ENCODE results near the gene ARHGAP42. TPM values are rescaled to one million over a fixed set of nuclear protein-coding genes. Genes with fewer than 3 reads are reported as not detected.

ARHGAP42 gene
- total RNA-seq, 1 donor from 2014 or later = 33.2 TPM

GRCh38 chr11:100735949-100736675 lies 49.0 kb downstream of the ARHGAP42 start:
- Histone ChIP-seq H3K4me3 (ENCODE audit: insufficient read depth, low read depth, low read length) (no peak overlapping the region), H2AFZ (ENCODE audit: low read depth, low read length) (no peak overlapping the region), H3K79me2 (ENCODE audit: insufficient read depth, low read length) (peaks cover 15% of the 10 kb centered on the region), H3K27ac (ENCODE audit: low read depth, low read length) (peak overlapping the region; percentile 45), H3K4me1 (ENCODE audit: insufficient read depth, low read length) (peaks cover 21% of the 10 kb centered on the region), H3K4me2 (ENCODE audit: low read length) (peak overlapping the region; percentile 24), H3K9ac (ENCODE audit: low read length) (peak overlapping the region; percentile 10), H3K27me3 (ENCODE audit: insufficient read depth, low read length) (no peaks in the 10 kb centered on the region), H3K9me3 (ENCODE audit: insufficient read depth, low read depth, low read length) (no peaks in the 10 kb centered on the region), H4K20me1 (ENCODE audit: insufficient read depth, low read length) (peaks cover 5% of the 10 kb centered on the region), H3K36me3 (ENCODE audit: insufficient read depth, low read length) (no peaks in the 10 kb centered on the region)
- no peaks in the 10 kb centered on the region for H3K36me3 Mint-ChIP-seq (ENCODE audit: low read depth, unreplicated experiment)
- no peak for FAIRE-seq
- peaks cover 4% of the 10 kb centered on the region for H3K9me3 Mint-ChIP-seq (ENCODE audit: unreplicated experiment)
- H3K27me3 Mint-ChIP-seq (ENCODE audit: low read depth, unreplicated experiment) = no peaks in the 10 kb centered on the region
- no peak overlapping the region for H3K27ac Mint-ChIP-seq (ENCODE audit: unreplicated experiment)
- TF ChIP-seq EZH2 (IDR thresholded peaks at IDR 0.05; ENCODE audit: insufficient read depth, low read length) (no peak), CTCF (IDR thresholded peaks at IDR 0.05; ENCODE audit: insufficient read depth, low read depth, low read length) (no peak)
- DNase-seq (ENCODE audit: low read depth) = peak; percentile 30
- H3K4me3 Mint-ChIP-seq (ENCODE audit: unreplicated experiment) = no peak overlapping the region
- peaks cover 34% of the 10 kb centered on the region for H3K4me1 Mint-ChIP-seq (ENCODE audit: low read depth, unreplicated experiment)

DNA sequence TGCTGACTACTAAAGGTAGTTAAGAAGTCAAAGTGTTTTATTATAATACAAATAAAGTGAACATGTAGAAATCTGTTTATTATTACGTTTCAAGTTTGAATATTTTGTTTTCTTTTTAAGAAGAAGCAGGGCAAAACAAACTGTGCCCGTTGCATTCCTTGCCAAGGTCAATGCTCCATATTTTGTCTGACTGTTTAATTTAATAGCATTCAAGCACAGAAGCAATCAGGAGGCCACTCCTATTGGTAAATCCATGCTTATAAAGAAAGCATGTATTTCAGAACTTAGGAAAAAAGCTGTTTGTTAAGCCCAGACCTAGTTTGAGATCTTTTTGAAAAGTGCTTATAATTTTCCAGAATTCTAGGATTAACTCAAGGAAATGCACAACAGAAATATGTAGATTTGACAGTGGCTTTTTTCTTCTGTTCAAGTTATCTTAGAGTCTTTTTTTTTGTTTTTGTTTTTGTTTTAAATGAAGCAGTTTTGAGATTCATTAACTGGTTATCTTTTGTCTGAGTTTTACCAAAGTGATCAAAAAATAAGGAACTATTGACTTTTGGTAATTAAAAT lies 51.7 kb downstream of the ARHGAP42 start:
- Mint-ChIP-seq H3K36me3 (ENCODE audit: low read depth, unreplicated experiment) (no peaks in the 10 kb centered on the region), H3K9me3 (ENCODE audit: unreplicated experiment) (peaks cover 5% of the 10 kb centered on the region), H3K27me3 (ENCODE audit: low read depth, unreplicated experiment) (no peaks in the 10 kb centered on the region), H3K27ac (ENCODE audit: unreplicated experiment) (peak overlapping the region; percentile 88), H3K4me3 (ENCODE audit: unreplicated experiment) (no peak overlapping the region), H3K4me1 (ENCODE audit: low read depth, unreplicated experiment) (peaks cover 56% of the 10 kb centered on the region)
- Histone ChIP-seq H3K9me3 (ENCODE audit: insufficient read depth, low read depth, low read length) (no peaks in the 10 kb centered on the region), H3K27me3 (ENCODE audit: insufficient read depth, low read length) (no peaks in the 10 kb centered on the region), H3K4me1 (ENCODE audit: insufficient read depth, low read length) (peaks cover 21% of the 10 kb centered on the region), H3K9ac (ENCODE audit: low read length) (no peak overlapping the region), H3K79me2 (ENCODE audit: insufficient read depth, low read length) (peaks cover 31% of the 10 kb centered on the region), H3K27ac (ENCODE audit: low read depth, low read length) (peak overlapping the region; percentile 53), H2AFZ (ENCODE audit: low read depth, low read length) (no peak overlapping the region), H3K4me3 (ENCODE audit: insufficient read depth, low read depth, low read length) (no peak overlapping the region), H3K36me3 (ENCODE audit: insufficient read depth, low read length) (no peaks in the 10 kb centered on the region), H4K20me1 (ENCODE audit: insufficient read depth, low read length) (peaks cover 6% of the 10 kb centered on the region), H3K4me2 (ENCODE audit: low read length) (peak overlapping the region; percentile 77)
- TF ChIP-seq EZH2 (IDR thresholded peaks at IDR 0.05; ENCODE audit: insufficient read depth, low read length) = no peak
- TF ChIP-seq CTCF (IDR thresholded peaks at IDR 0.05; ENCODE audit: insufficient read depth, low read depth, low read length) = no peak
- no peak for DNase-seq (ENCODE audit: low read depth)
- no peak for FAIRE-seq

GRCh38 chr11:100739666-100740065 lies 52.6 kb downstream of the ARHGAP42 start:
- Histone ChIP-seq H3K27ac (ENCODE audit: low read depth, low read length) (peak overlapping the region; percentile 53), H3K4me2 (ENCODE audit: low read length) (peak overlapping the region; percentile 77), H4K20me1 (ENCODE audit: insufficient read depth, low read length) (peaks cover 6% of the 10 kb centered on the region), H3K4me3 (ENCODE audit: insufficient read depth, low read depth, low read length) (no peak overlapping the region), H3K9ac (ENCODE audit: low read length) (peak overlapping the region; percentile 32), H3K9me3 (ENCODE audit: insufficient read depth, low read depth, low read length) (no peaks in the 10 kb centered on the region), H2AFZ (ENCODE audit: low read depth, low read length) (no peak overlapping the region), H3K4me1 (ENCODE audit: insufficient read depth, low read length) (peaks cover 21% of the 10 kb centered on the region), H3K27me3 (ENCODE audit: insufficient read depth, low read length) (no peaks in the 10 kb centered on the region), H3K79me2 (ENCODE audit: insufficient read depth, low read length) (peaks cover 39% of the 10 kb centered on the region), H3K36me3 (ENCODE audit: insufficient read depth, low read length) (no peaks in the 10 kb centered on the region)
- peaks cover 56% of the 10 kb centered on the region for H3K4me1 Mint-ChIP-seq (ENCODE audit: low read depth, unreplicated experiment)
- peak; percentile 93 for DNase-seq (ENCODE audit: low read depth)
- TF ChIP-seq EZH2 (IDR thresholded peaks at IDR 0.05; ENCODE audit: insufficient read depth, low read length) (no peak), CTCF (IDR thresholded peaks at IDR 0.05; ENCODE audit: insufficient read depth, low read depth, low read length) (no peak)
- FAIRE-seq = peak; percentile 81
- peak overlapping the region; percentile 88 for H3K27ac Mint-ChIP-seq (ENCODE audit: unreplicated experiment)
- peaks cover 5% of the 10 kb centered on the region for H3K9me3 Mint-ChIP-seq (ENCODE audit: unreplicated experiment)
- H3K36me3 Mint-ChIP-seq (ENCODE audit: low read depth, unreplicated experiment) = no peaks in the 10 kb centered on the region
- H3K27me3 Mint-ChIP-seq (ENCODE audit: low read depth, unreplicated experiment) = no peaks in the 10 kb centered on the region
- H3K4me3 Mint-ChIP-seq (ENCODE audit: unreplicated experiment) = peak overlapping the region; percentile 65
